Testis (tissue), 2 donors: ENCODE results near the gene METAP1D.

Experiments used
- CTCF ChIP-seq, 3 experiments: fragments of 450-650 bp in 2 of 3; fragments of 200-600 bp in 1 of 3; sonication (generic) in 1 of 3; IDR thresholded peaks; one replicate each; pipeline ENCODE4 v1.5.1; 2016 to 2019; ENCODE audit warnings: antibody characterized with exemption in 3 of 3, mild to moderate bottlenecking in 2 of 3, moderate library complexity in 1 of 3
- POLR2A ChIP-seq: fragments of 450-650 bp; IDR thresholded peaks from one replicate; pipeline ENCODE4 v1.6.1; 2017; ENCODE audit warnings: antibody characterized with exemption, mild to moderate bottlenecking, moderate library complexity

- TF ChIP-seq POLR2A (no peak), CTCF (IDR thresholded peaks at IDR 0.05) (no peak)
These were observed 74.5 kb downstream of the METAP1D start for GRCh38 chr2:172074254-172074653.
